NCI-H2107 treated with DMSO at 0.1 percent for 48 hours (cell line): ENCODE measurements around the gene PTPRD.
A peak's percentile ranks its signal among the peaks of the same experiment; 100 is the strongest.

ENCODE experiments used
- DNase-seq: peaks from one replicate; lab custom pipeline; 2025; ENCODE audit not compliant: unreplicated experiment; lab: John Stamatoyannopoulos, UW

The PTPRD gene

DNA sequence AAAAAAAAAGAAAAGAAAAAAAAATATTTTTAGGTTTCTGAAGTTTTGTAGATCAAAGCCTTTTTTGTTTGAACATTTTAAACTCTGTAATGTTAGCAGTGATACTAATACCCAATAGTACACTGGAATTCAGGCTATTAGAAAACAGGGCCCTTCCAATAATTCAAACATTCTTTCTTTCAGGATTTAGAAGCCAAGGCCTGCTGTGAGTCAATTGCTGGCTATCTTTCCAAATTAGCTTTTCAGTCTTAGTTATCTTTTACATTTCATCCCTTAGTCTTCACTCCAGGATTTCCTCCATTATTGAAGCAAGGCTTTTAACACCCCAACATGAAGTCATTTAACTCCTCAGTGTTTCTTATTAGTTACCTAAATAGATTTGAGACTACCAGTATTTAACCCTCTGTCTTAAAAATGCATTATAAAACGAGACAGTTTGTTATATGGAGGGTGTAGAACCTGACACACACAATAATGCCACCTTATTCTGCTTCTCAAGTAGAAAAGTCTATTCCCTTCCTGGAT is 1861.3 kb downstream of the PTPRD start:
- DNase-seq, result no peak

DNA sequence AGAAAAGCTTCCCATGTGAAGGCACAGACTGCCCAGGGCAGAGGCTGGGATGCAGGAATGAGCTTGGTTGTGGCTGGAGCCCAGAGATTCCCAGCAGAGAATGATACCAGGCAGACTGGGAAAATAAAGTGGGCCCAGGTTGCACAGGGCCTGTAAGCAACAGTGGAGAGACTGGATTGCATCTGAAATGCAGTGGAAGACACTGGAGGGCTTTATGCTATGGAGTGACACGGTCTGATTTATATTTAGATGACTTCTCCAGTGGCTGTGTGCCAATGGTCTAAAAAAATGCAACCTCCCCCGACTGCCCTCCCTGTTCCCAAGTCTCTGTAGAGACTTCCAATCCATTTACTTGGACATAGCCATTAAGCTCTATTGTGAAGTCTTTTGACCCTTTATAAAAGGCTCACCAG is 1862.2 kb downstream of the PTPRD start:
- no peak for DNase-seq

DNA sequence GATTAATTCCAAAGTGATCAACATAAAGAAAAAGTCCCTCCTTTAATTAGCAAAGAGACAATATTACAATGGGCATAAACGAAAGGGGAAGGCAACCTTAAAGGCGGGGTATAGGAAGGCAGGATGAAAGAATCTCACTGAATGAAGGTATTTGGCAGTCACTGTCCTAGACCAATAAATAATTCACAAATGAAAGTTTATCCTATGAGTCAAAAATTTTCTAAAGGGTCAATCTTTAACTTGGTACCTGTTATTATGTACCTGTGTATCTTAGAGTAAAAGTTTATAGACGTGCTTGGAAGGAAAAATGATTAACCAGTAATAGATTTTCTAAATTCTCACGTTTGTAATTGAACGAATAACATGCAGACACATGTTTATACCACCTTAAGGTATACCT is 1867.5 kb downstream of the PTPRD start:
- no peak for DNase-seq

DNA sequence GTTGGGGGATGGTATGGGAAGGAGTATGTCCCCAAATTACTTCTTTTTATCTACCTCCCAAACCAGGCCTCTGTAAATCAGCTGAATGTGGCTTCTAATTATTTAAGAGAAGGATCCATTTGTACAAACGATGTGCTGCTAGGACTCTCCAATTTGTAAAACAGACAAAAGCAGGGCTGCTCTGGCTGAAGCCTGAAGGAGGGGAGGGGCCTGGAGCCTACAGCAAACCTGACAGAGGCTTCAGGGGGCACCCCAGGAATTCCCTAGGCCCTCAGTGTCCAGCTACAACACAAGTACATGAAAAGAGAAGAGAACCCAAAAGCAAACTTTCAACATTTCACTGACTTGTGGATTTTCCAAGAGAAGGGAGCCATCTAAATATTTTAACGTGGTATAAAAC is 1873.9 kb downstream of the PTPRD start:
- no peak for DNase-seq

DNA sequence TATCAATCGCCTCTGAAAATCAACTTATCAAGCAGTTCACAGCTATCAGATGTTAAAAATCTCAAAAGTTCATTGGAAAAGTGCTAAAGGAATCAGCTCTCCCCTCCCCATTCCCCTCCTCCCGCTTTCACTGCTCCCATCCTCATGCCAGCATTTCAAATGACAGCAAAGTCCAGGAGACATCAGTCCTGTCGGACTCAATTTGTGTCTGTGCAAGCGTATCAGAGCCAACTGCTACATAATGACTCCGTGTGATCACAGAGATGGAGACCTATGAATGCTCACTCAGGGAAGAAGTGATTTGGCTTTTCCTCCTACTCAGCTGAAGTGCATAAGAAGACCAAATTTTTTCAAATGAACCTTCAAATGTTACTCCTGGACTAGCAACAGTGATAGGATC is 1876.0 kb downstream of the PTPRD start:
- no peak for DNase-seq

DNA sequence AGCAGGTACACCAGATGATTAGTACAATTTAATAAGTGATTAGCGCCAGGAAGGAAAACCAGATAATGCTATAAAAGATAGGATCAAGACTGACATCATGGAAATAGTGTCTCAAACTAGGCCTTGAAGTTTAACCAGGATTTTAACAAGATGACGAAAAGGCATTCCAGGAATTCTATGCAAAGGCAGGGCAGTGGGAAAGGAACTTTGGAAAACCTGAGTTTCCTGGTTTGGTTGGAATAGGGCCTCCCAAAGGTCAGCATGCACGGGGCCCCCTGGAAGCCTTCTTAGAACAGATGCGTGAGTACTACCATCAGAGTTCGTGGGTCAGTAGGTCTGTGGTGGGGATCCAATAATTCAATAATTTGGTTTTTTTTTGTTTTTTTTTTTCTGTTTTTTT is 1878.0 kb downstream of the PTPRD start:
- no peak for DNase-seq

DNA sequence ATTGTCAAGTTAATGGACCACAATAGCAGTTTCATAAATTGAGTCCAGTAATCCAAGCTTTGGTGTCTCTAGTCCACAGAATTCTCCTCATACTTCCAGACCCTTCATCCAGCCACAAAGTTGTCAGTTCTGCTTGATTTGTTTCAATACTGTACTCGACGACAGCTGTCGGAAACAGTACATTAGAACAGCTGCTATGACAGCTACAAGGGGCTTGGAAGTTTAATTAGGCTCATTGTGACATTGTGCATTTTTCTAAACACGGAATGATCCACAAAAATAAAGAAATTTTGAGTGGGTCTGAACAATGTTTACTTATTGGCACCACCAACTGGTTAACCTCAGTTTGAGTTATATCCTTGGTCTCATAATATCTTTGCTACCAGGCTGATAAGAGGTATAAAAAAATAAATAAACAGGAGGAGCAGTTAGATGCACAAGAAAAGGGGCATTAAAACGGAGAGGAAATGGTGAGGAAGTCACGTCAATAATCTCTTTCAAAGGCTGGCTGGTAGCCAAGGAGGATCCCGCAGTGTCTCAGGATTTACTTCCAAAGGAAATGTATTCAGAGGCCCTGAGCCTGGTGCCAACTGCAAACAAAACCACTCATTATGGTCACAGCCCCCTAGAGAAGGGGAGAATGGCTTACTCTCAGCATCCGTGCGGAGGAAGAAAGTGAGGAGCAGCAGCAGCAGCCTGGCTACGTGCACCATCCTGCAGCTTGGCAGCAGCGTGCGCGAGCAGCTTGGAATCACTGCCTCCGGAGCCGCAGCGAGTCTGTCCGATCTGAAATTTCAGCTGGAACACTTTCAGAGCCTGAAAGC is 1879.5 kb downstream of the PTPRD start:
- peak; percentile 39 for DNase-seq

DNA sequence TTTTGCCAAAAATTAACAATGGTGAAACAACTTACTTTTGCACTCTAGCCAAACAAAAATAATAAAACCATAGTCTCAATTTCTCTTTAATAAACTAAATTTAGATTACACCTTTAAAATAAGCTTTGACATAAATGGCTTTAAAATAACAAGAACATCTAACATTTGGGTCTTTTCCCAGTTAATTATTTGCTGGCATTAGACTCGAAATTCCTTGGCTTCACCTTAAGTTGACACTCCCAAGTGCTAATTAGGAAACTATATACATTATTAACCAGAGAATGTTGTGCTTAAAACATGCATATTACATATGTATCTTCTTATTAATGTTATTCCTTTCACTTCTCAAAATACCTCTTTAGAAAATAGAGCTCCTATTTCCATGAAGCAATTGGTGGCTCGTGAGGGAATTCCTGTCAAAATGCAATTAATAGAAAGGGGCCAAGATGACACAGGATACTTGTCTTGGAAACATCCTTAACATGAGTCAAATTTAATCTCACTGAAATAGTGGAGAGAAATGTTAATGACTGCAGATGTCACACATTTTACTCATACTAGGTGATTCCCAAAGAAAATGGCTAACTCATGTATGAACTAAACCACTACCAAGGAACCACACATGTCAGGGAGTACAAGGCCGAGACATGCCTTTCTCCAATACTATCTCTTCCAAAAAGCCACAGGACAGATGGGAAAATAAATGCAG is 1880.3 kb downstream of the PTPRD start:
- no peak for DNase-seq

DNA sequence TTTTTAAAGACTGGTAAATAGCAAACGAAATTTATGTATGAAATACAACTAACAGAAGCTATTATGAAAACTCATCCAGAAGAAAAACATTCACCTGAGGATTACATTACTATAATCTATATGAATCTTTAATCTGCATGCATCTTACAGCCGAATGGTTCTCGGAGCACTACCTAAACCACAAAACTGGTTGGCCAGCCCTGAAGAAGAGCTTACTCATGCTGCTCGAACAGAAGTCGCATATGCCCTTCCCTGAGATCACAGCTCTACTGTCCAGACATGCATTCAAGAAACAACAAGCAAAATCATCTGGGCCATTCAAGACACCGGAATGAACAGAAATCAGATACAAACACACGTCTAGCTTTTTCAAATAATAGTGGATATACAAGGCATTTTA is 1882.2 kb downstream of the PTPRD start:
- no peak for DNase-seq

DNA sequence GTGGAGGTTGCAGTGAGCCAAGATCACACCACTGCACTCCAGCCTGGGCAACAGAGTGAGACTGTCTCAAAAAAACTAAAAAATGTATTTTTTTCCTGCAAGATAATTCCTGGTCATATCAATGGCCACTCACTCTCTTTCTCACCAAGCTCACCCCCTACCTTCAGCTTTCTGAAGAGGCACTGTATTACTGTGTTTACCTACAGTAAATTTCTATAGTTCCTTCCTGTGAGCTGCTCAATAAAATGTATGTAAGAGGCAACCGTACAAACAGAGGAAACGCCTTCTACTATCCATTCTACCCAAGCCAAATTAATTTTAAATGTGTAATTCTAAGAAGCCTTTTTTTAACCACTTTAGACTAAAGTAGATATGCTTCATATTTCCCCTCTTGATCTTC is 1883.9 kb downstream of the PTPRD start:
- DNase-seq, result no peak

DNA sequence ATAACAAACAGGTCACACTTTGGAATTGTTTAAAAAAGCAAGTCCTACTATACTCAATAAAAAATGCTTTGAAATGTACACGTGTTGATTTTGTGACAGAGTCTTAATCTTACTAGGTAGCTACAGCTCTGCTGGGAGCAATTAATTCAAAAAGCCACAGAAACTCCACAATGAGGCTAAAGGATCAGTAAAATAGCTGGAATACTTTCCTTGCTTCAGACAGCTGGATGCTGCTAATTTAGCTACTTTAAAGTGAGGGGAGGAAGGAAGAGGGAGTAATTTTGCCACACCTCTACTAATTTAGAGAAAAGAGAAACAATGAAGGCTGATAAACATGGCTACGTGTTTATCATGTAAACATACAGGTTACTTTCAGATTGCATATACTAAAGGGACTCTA is 1885.6 kb downstream of the PTPRD start:
- DNase-seq, result no peak

DNA sequence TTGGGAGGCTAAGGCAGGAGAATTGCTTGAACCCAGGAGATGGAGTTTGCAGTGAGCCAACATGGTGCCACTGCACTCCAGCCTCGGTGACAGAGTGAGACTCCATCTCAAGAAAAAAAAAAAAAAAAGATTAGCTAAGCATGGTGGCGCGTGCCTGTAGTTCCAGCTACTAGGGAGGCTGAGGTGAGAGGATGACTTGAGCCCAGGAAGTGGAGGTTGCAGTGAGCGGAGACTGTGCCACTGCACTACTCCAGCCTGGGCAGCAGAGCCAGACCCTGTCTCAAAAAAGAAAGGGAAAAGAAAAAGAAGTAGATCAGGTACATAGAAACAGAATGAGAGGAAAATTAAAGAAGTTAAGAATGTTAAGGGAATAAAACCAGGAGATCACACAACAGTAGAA is 1886.1 kb downstream of the PTPRD start:
- DNase-seq, result no peak

DNA sequence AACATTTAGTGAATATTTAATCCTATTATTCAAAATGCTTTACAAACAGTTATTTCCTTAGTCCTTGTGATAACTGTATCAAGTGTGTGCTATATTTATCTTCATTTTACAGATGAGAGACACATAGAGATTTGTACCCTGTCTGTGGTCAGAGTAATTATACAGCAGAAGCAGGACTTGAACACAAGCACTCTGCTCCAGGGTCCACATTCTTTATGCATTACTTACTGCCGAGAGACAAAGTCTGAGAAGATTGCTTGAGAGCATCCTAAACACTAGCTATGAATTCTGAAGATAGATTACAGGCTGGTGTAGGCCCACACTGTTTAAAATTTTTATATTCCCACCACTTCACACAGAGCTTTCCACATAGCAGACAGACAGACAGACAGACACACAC is 1887.2 kb downstream of the PTPRD start:
- DNase-seq, result no peak

DNA sequence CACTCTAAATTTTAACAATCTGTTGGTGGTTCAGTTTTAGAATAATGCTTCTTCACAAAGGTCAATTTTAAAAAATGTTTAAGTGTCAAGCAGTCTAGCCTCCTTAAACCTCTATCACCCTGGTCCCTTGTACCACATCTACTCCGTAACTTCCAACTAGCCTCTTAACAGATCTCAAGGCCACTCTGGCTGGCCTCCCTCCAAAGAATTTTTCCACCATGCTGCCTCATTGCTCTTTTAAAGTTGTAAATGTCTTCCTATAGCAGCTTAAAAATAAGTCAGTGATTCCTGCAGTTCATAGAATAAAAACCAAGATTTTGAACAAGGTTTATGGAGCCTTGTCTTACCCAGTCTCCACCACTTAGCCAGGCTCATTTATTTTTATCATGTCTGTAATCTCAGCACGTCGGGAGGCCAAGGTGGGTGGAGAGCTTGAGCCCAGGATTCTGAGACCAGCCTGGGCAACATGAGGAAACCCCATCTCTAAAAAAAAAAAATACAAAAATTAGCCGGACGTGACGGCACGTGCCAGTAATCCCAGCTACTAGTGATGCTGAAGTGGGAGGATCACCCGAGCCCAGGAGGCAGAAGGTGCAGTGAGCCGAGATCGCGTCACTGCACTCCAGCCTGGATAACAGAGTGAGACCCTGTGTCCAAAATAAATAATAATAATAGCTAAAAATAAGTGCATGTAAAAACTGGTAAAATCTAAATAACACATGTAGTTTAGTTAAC is 1888.4 kb downstream of the PTPRD start:
- no peak for DNase-seq

DNA sequence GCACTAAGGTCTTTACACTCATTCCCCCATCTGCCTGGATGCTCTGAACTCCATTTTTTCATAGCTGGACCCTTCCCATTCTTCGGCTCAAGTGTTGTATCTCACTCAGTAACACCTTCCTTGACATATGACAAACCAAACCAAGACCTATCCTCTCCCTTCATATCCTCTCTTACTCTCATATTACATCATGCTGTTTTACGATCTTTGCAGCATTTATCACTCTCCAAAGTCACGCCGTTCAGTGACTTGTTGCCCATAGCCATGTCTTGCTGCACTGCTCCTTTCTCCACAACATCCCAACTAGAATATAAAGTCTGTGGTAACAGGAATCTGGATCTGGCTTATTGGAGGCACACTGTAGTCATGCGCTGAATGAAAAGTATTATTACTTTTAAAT is 1889.6 kb downstream of the PTPRD start:
- no peak for DNase-seq

DNA sequence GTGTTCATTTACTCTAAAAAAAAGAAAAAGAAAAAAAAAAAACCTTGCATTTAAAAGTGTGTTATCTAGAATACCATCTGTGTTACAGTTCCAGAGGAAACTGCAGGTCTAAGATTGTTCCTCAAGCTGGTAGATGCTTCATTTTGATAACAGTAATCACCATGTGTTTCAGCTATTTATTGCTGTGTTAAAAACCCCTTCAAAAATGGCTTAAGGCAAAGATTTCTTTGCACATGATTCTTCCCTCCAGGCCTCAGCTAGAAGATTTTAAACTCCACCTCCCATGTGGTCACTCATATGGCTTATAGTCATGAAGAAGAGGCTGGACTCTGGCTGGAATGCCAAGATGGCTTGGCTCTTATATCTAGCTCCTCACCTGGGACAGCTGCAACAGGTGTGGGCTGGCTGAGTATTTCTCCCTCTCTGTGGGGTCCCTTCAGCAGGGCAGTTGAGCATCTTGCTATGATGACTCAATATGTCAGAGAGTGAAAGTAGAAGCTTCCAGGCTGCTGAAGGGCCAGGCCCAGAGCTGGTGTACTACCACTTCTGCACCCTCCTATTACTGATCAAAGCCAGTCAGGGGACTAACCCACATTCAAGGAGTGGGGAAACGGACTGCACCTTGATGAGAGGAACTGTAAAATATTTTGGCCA is 1892.8 kb downstream of the PTPRD start:
- DNase-seq, result no peak

DNA sequence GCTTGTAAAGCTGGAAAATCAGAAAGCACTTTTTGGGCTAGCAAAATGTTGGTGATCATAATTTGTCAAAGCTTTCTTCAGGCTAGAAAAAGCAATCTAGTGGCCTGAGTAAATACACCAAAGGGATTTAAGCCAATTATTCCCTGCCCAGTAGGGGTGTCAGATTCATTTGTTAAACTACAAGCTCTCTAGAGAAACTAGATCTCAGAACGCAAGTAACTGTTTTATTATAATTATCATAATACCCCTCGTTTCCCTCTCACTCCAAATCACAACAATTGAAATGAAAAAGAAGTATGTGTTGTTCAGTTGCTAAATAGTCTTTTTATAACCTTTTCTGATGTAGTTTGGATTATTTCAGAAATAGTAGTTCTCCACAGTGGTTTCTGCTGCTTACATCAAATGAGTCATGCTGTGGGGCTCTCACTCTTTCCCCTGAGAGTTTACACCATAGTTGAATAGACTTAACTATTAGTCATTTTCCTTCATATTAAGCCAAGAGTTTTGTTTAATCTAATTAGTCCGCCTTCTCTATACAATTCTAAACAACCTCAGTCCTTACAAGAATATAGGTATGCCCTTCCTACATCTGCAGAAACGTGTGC is 1894.6 kb downstream of the PTPRD start:
- DNase-seq, result peak; percentile 53

DNA sequence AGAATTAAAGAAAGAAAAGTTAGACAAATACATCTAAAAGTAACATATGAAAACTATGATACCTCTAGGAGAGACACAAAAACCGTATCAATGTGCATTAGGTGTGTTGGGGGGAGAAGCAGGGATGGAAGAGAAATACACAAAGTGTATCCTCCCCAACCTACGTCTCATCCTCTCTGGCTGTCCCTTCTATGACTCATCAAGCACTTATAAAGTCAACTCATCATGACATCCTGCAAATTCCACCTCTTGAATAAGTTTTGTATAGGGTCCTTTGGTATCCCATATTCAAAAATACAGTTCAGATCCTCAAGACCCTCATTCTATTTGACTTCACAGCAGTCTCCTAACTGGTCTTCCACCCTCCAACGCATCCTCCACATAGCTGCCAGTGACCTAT is 1895.7 kb downstream of the PTPRD start:
- no peak for DNase-seq

DNA sequence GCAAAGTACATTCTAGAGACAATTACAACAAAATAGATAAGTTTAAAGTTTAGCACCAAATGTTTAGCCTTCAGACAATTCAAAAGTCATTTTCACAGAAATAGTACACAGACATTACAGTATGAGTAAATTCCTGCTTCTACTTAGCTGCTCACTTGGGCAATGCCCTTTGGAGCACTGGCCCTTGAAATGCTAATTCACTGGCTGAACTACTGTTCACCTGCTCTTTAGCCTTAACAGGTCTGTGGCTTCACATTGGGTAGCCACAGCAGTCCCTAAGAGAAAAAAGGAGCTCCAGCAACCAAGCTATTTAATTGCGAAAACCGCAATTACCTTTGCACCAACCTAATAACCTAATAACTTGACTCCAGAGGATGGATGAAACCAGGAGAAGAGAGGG is 1897.0 kb downstream of the PTPRD start:
- no peak for DNase-seq

DNA sequence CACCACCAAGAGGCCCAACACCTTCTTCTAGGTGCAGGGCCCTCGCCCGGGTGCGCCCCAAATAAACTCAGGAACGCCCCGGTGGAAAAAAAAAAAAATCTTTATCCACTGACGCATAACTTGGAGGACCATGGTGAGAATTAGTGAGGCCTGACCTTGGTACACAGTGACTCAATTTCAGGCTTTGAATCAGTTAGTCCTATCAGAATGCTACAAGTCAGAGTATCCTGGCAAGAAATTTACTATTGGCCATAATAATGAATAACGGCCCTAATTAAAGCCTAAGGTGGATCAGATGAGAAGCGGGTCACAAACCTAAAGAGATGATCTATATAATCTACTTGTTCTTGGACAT is 1899.0 kb downstream of the PTPRD start:
- no peak for DNase-seq
